Keratinocyte (primary cell): ENCODE data around the gene ZEB1. TPM values are rescaled to one million over a fixed set of nuclear protein-coding genes. Genes with fewer than 3 reads are reported as not detected.

Experiments
- DNase-seq: peaks from one replicate; pipeline ENCODE4 v3.0.0-alpha.2; 2011; ENCODE audit warnings: low read depth, missing footprints, low spot score
- FAIRE-seq: peaks from 2 replicates; lab custom pipeline; 2011; peaks lifted over from hg19 to GRCh38; lab: Jason Lieb, UNC
- H2AFZ ChIP-seq: 2 replicates; pipeline ENCODE4 v1.6.0; 2012; ENCODE audit warnings: low read length, control low read depth, inconsistent platforms; ENCODE audit not compliant: control insufficient read depth
- H3K27ac ChIP-seq: 2 replicates; pipeline ENCODE4 v1.5.1; 2011; ENCODE audit warnings: low read length; ENCODE audit not compliant: control insufficient read depth, insufficient read depth
- H3K27me3 ChIP-seq: 3 replicates; pipeline ENCODE4 v1.6.0; 2011; ENCODE audit warnings: low read length; ENCODE audit not compliant: control insufficient read depth, insufficient read depth; ENCODE audit errors: extremely low read depth
- H3K36me3 ChIP-seq, 2 experiments: 2 replicates in 1 of 2; 3 replicates in 1 of 2; pipeline ENCODE4 v1.5.1; 2011; ENCODE audit warnings: low read length in 2 of 2, mild to moderate bottlenecking in 1 of 2; ENCODE audit not compliant: control insufficient read depth in 2 of 2, insufficient read depth in 2 of 2; ENCODE audit errors: extremely low read depth in 1 of 2
- H3K4me1 ChIP-seq: 3 replicates; pipeline ENCODE4 v1.5.1; 2011; ENCODE audit warnings: low read length; ENCODE audit not compliant: control insufficient read depth, insufficient read depth; ENCODE audit errors: extremely low read depth
- H3K4me2 ChIP-seq: 3 replicates; pipeline ENCODE4 v1.6.0; 2011; ENCODE audit warnings: low read depth, low read length; ENCODE audit not compliant: control insufficient read depth, insufficient read depth; ENCODE audit errors: extremely low read depth
- H3K4me3 ChIP-seq, 3 experiments: fragments of 200-600 bp in 1 of 3; sonication (generic) in 1 of 3; 2 replicates in 2 of 3; 3 replicates in 1 of 3; pipeline ENCODE4 v1.5.1; 2011 to 2016; ENCODE audit warnings: low read length in 3 of 3, mild to moderate bottlenecking in 3 of 3, control low read depth in 2 of 3, inconsistent platforms in 1 of 3, low read depth in 1 of 3, mixed read lengths in 1 of 3, mixed run types in 1 of 3, moderate library complexity in 1 of 3; ENCODE audit not compliant: control insufficient read depth in 2 of 3, insufficient read depth in 2 of 3; ENCODE audit errors: extremely low read depth in 1 of 3
- H3K79me2 ChIP-seq: 2 replicates; pipeline ENCODE4 v1.6.0; 2012; ENCODE audit warnings: low read length; ENCODE audit not compliant: control insufficient read depth, insufficient read depth
- H3K9ac ChIP-seq: 3 replicates; pipeline ENCODE4 v1.6.0; 2011; ENCODE audit warnings: low read length; ENCODE audit not compliant: control insufficient read depth, insufficient read depth; ENCODE audit errors: extremely low read depth
- H3K9me1 ChIP-seq: 3 replicates; pipeline ENCODE4 v1.6.0; 2011; ENCODE audit warnings: low read length; ENCODE audit not compliant: control insufficient read depth, insufficient read depth; ENCODE audit errors: extremely low read depth
- H3K9me3 ChIP-seq: 2 replicates; pipeline ENCODE4 v1.5.1; 2012; ENCODE audit warnings: low read depth, low read length; ENCODE audit not compliant: control insufficient read depth
- H4K20me1 ChIP-seq: 3 replicates; pipeline ENCODE4 v1.6.0; 2011; ENCODE audit warnings: low read length; ENCODE audit not compliant: control insufficient read depth, insufficient read depth; ENCODE audit errors: extremely low read depth
- EZH2 ChIP-seq: IDR thresholded peaks from one replicate; pipeline ENCODE4 v1.6.1; 2012; ENCODE audit warnings: inconsistent platforms, mild to moderate bottlenecking, low read length, moderate library complexity
- dilution Hi-C: fragments of 300-500 bp; cut with MboI; formaldehyde crosslinking; loops from one replicate; pipeline ENCODE4 v1.7.0; 2020; ENCODE audit warnings: low sequenced_read_pairs; ENCODE audit not compliant: extremely low pct_ligation_motif_present
- polyA plus RNA-seq, 5 experiments: library from polyadenylated mRNA; depleted of rRNA in 3 of 5; stranded (reverse) in 3 of 5; stranded (forward) in 1 of 5; unstranded in 1 of 5; fragments of >200 nt; gene quantifications; 1 replicate in 1 of 5; 2 replicates in 3 of 5; 3 replicates in 1 of 5; pipeline versions ENCODE4 v1.2.1 to v1.2.3, GENCODE V29; 2011 to 2012; ENCODE audit warnings: missing spikeins in 2 of 5, low read depth in 1 of 5, low replicate concordance in 1 of 5
- TF ChIP-seq, protein P1 (sequence below), 3 experiments: IDR thresholded peaks in 1 of 3; conservative IDR thresholded peaks in 1 of 3; optimal IDR thresholded peaks in 1 of 3; 2 replicates in 2 of 3; 3 replicates in 1 of 3; pipeline versions ENCODE3 to v1.5.1; 2011; ENCODE audit warnings: low read length in 3 of 3, mild to moderate bottlenecking in 3 of 3, moderate library complexity in 2 of 3, control low read depth in 1 of 3, inconsistent platforms in 1 of 3; ENCODE audit not compliant: insufficient read depth in 2 of 3; ENCODE audit errors: extremely low read depth in 1 of 3

ZEB1 gene
- polyA plus RNA-seq, 1 donor (not counting 4 experiments of a cell fraction or from before 2014, with no cell fraction given): 0.96 TPM

DNA sequence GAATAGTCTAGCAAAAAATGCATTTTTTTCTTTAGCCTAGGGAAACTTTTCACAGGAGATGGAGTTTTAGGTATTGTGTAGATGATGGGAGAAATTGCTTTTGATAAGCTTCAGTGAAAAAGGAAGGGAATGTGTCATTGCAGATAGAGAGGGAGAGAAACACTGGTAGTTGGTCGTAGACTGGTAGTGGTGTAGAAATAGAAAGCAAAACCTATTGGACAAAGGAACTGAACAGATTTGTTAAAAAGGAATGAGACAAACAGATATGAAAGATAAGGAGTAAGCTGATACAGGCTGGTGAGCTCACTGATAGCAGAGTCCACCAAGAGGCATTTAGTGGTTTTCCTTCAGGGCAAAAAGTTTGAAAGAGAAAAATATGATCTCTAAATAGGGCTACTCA lies 94.3 kb downstream of the ZEB1 start:
- no peaks in the 10 kb centered on the region for H3K9me1 ChIP-seq
- TF ChIP-seq EZH2: no peak
- TF ChIP-seq, protein P1, sequence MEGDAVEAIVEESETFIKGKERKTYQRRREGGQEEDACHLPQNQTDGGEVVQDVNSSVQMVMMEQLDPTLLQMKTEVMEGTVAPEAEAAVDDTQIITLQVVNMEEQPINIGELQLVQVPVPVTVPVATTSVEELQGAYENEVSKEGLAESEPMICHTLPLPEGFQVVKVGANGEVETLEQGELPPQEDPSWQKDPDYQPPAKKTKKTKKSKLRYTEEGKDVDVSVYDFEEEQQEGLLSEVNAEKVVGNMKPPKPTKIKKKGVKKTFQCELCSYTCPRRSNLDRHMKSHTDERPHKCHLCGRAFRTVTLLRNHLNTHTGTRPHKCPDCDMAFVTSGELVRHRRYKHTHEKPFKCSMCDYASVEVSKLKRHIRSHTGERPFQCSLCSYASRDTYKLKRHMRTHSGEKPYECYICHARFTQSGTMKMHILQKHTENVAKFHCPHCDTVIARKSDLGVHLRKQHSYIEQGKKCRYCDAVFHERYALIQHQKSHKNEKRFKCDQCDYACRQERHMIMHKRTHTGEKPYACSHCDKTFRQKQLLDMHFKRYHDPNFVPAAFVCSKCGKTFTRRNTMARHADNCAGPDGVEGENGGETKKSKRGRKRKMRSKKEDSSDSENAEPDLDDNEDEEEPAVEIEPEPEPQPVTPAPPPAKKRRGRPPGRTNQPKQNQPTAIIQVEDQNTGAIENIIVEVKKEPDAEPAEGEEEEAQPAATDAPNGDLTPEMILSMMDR (optimal IDR thresholded peaks at IDR 0.05 in 1 of 3, IDR thresholded peaks at IDR 0.05 in 1 of 3, conservative IDR thresholded peaks at IDR 0.05 in 1 of 3; ENCODE audit: extremely low read depth in 1 of 3, insufficient read depth in 2 of 3, low read length in 3 of 3): no peak
- no peak overlapping the region for H2AFZ ChIP-seq
- H3K27me3 ChIP-seq: no peaks in the 10 kb centered on the region
- H3K27ac ChIP-seq: no peak overlapping the region
- FAIRE-seq (no peak), DNase-seq (no peak)
- H3K9ac ChIP-seq: no peak overlapping the region
- no peaks in the 10 kb centered on the region for H3K36me3 ChIP-seq
- dilution Hi-C loops: no loop called here
- H4K20me1 ChIP-seq: no peaks in the 10 kb centered on the region
- no peak overlapping the region for H3K4me2 ChIP-seq
- no peaks in the 10 kb centered on the region for H3K4me1 ChIP-seq
- H3K4me3 ChIP-seq: no peak overlapping the region
- no peaks in the 10 kb centered on the region for H3K79me2 ChIP-seq
- H3K9me3 ChIP-seq: no peaks in the 10 kb centered on the region

DNA sequence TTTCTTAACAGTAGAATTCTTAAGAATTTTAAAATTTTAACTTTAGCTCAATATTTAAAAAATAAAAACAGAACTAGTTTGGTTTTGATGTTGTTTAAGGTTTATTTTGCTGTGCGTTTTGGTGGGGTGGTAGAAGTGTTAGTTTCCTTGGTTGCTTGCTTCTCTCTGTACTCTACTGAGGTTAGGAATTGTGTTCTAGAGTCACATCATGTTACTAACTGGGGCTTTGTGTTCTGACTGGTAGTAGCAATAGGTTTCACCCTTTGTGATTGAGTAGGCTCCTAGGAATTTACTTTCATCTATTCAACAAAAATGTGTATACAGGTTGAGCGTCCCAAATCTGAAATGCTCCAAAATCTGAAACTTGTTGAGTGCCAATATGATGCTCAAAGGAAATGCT lies 99.5 kb downstream of the ZEB1 start:
- H4K20me1 ChIP-seq: no peaks in the 10 kb centered on the region
- DNase-seq: no peak

More for the DNA sequence above, 99.5 kb downstream of the ZEB1 start:
- Histone ChIP-seq H3K4me3 (no peak overlapping the region), H3K4me2 (no peak overlapping the region), H3K9me1 (no peaks in the 10 kb centered on the region), H3K4me1 (no peaks in the 10 kb centered on the region), H3K27ac (no peak overlapping the region), H3K36me3 (no peaks in the 10 kb centered on the region), H3K79me2 (no peaks in the 10 kb centered on the region), H3K9me3 (no peaks in the 10 kb centered on the region), H3K9ac (no peak overlapping the region), H3K27me3 (no peaks in the 10 kb centered on the region), H2AFZ (no peak overlapping the region)
- dilution Hi-C loops: no loop called here
- TF ChIP-seq EZH2: no peak
- TF ChIP-seq, protein P1 (optimal IDR thresholded peaks at IDR 0.05 in 1 of 3, IDR thresholded peaks at IDR 0.05 in 1 of 3, conservative IDR thresholded peaks at IDR 0.05 in 1 of 3; ENCODE audit: extremely low read depth in 1 of 3, insufficient read depth in 2 of 3, low read length in 3 of 3): no peak
- FAIRE-seq: no peak
